Measurements from ENCODE around the gene BCKDK. TPM values are rescaled to one million over a fixed set of nuclear protein-coding genes. Genes with fewer than 3 reads are reported as not detected.
"Not testable (repeated sequence)": the region's sequence is repeated elsewhere in the genome, so short reads cannot be mapped to it uniquely, and the experiment has no call there.

Gene BCKDK
- total RNA-seq, 3 donors from 2014 or later (not counting 1 experiment from before 2014, with no cell fraction given), result 9.9 to 16.3 (median 12.1) TPM

- peak overlapping the region; percentile 75 for H3K4me3 Mint-ChIP-seq
- Histone ChIP-seq H3K27me3 (ENCODE audit: control insufficient read depth, insufficient read depth, low read length) (no peaks in the 10 kb centered on the region), H3K9me3 (ENCODE audit: control insufficient read depth, insufficient read depth, low read length) (no peaks in the 10 kb centered on the region), H3K27ac (ENCODE audit: low read length) (peak overlapping the region; percentile 62), H3K36me3 (ENCODE audit: control insufficient read depth, insufficient read depth, low read length) (no peaks in the 10 kb centered on the region), H3K4me3 (ENCODE audit: low read length) (peak overlapping the region; percentile 6), H3K4me1 (ENCODE audit: control insufficient read depth, insufficient read depth, low read length) (peaks cover 19% of the 10 kb centered on the region)
- H3K9me3 Mint-ChIP-seq, result no peaks in the 10 kb centered on the region
- WGBS (ENCODE audit: insufficient coverage), result 6% methylated on average over 89 of the region's 89 CpGs
- peak; percentile 87 for TF ChIP-seq CTCF (IDR thresholded peaks at IDR 0.05)
- ATAC-seq (peak; percentile 86 to 97 (median 88)), DNase-seq (peak; percentile 86 to 98)
- intact Hi-C loops (cut with micrococcal nuclease), result loop anchor here (1.0 to 5.0 kb wide), 4 partner anchors 35 to 300 kb away; partner anchors contain the start of genes BCKDK, HSD3B7 and ZNF843
- H3K27me3 Mint-ChIP-seq (ENCODE audit: low read depth in 2 of 2), result no peaks in the 10 kb centered on the region
- H3K36me3 Mint-ChIP-seq, result no peaks in the 10 kb centered on the region
- peaks cover 15 to 22% of the 10 kb centered on the region in 2 donors for H3K4me1 Mint-ChIP-seq
- peak overlapping the region; percentile 76 to 82 for H3K27ac Mint-ChIP-seq
These were observed 34.2 kb downstream of the BCKDK start for GRCh38 chr16:31142109-31143010.

GRCh38 chr16:31143011-31143693 lies 35.0 kb downstream of the BCKDK start:
- peak overlapping the region; percentile 6 for H3K4me3 ChIP-seq (ENCODE audit: low read length)
- H3K4me3 Mint-ChIP-seq, result peak overlapping the region; percentile 82
- 77% methylated on average over 21 of the region's 22 CpGs for WGBS (ENCODE audit: insufficient coverage)

GRCh38 chr16:31143694-31144148 lies 35.5 kb downstream of the BCKDK start:
- WGBS (ENCODE audit: insufficient coverage), result 95% methylated on average over 8 of the region's 8 CpGs
- Histone ChIP-seq H3K27ac (ENCODE audit: low read length) (no peak overlapping the region), H3K36me3 (ENCODE audit: control insufficient read depth, insufficient read depth, low read length) (no peaks in the 10 kb centered on the region), H3K4me3 (ENCODE audit: low read length) (no peak overlapping the region), H3K27me3 (ENCODE audit: control insufficient read depth, insufficient read depth, low read length) (no peaks in the 10 kb centered on the region), H3K9me3 (ENCODE audit: control insufficient read depth, insufficient read depth, low read length) (no peaks in the 10 kb centered on the region), H3K4me1 (ENCODE audit: control insufficient read depth, insufficient read depth, low read length) (peaks cover 19% of the 10 kb centered on the region)
- Mint-ChIP-seq H3K4me1 (peaks cover 15 to 22% of the 10 kb centered on the region in 2 donors), H3K9me3 (no peaks in the 10 kb centered on the region), H3K4me3 (peak overlapping the region; percentile 82), H3K27ac (peak overlapping the region; percentile 56 to 65), H3K27me3 (ENCODE audit: low read depth in 2 of 2) (peaks cover 0 to 7% of the 10 kb centered on the region in 2 donors), H3K36me3 (no peaks in the 10 kb centered on the region)
- TF ChIP-seq CTCF (IDR thresholded peaks at IDR 0.05), result no peak
- DNase-seq (peak in 1 of 2 donors; percentile 6), ATAC-seq (no peak)
- intact Hi-C loops (cut with micrococcal nuclease), result loop anchor here (2.0 to 5.0 kb wide), 3 partner anchors 36 to 299 kb away; partner anchors contain the start of genes BCKDK, HSD3B7 and ZNF843

More at GRCh38 chr16:31143011-31143693, 35.0 kb downstream of the BCKDK start:
- intact Hi-C loops (cut with micrococcal nuclease), result loop anchor here (2.0 to 5.0 kb wide), 3 partner anchors 36 to 299 kb away; partner anchors contain the start of genes BCKDK, HSD3B7 and ZNF843
- TF ChIP-seq CTCF (IDR thresholded peaks at IDR 0.05), result no peak
- Mint-ChIP-seq H3K9me3 (no peaks in the 10 kb centered on the region), H3K4me1 (peaks cover 15 to 22% of the 10 kb centered on the region in 2 donors), H3K27me3 (ENCODE audit: low read depth in 2 of 2) (peaks cover 0 to 7% of the 10 kb centered on the region in 2 donors), H3K36me3 (no peaks in the 10 kb centered on the region), H3K27ac (peak overlapping the region; percentile 56 to 82)
- Histone ChIP-seq H3K9me3 (ENCODE audit: control insufficient read depth, insufficient read depth, low read length) (no peaks in the 10 kb centered on the region), H3K27me3 (ENCODE audit: control insufficient read depth, insufficient read depth, low read length) (no peaks in the 10 kb centered on the region), H3K27ac (ENCODE audit: low read length) (peak overlapping the region; percentile 11), H3K36me3 (ENCODE audit: control insufficient read depth, insufficient read depth, low read length) (no peaks in the 10 kb centered on the region), H3K4me1 (ENCODE audit: control insufficient read depth, insufficient read depth, low read length) (peaks cover 19% of the 10 kb centered on the region)
- ATAC-seq, result no peak
- peak in 1 of 2 donors; percentile 19 for DNase-seq

- H3K9me3 Mint-ChIP-seq; H3K36me3 Mint-ChIP-seq; H3K9me3 ChIP-seq (ENCODE audit: control insufficient read depth, insufficient read depth, low read length); H3K27ac ChIP-seq (ENCODE audit: low read length); ATAC-seq; H3K27me3 ChIP-seq (ENCODE audit: control insufficient read depth, insufficient read depth, low read length); H3K27me3 Mint-ChIP-seq (ENCODE audit: low read depth in 2 of 2); H3K27ac Mint-ChIP-seq; H3K4me3 ChIP-seq (ENCODE audit: low read length); DNase-seq; H3K36me3 ChIP-seq (ENCODE audit: control insufficient read depth, insufficient read depth, low read length): not testable (repeated sequence)
- peaks cover 15 to 23% of the 10 kb centered on the region in 2 donors for H3K4me1 Mint-ChIP-seq
- 95% methylated on average over 7 of the region's 7 CpGs for WGBS (ENCODE audit: insufficient coverage)
- intact Hi-C loops (cut with micrococcal nuclease), result loop anchor here (5.0 kb wide), 2 partner anchors 37 to 298 kb away; partner anchors contain the start of genes BCKDK and ZNF843
- peaks cover 24% of the 10 kb centered on the region for H3K4me1 ChIP-seq (ENCODE audit: control insufficient read depth, insufficient read depth, low read length)
- peak overlapping the region; percentile 82 for H3K4me3 Mint-ChIP-seq
These were observed 36.2 kb downstream of the BCKDK start for GRCh38 chr16:31144418-31144817.

Measured in natural killer cell (primary cell).